ENCODE results near the gene ZBTB25. TPM values are rescaled to one million over a fixed set of nuclear protein-coding genes. Genes with fewer than 3 reads are reported as not detected.
"Not testable (repeated sequence)": the region's sequence is repeated elsewhere in the genome, so short reads cannot be mapped to it uniquely, and the experiment has no call there.

ZBTB25 gene
- total and polyA plus RNA-seq, 2 donors, result 5.9 to 14.5 TPM

DNA sequence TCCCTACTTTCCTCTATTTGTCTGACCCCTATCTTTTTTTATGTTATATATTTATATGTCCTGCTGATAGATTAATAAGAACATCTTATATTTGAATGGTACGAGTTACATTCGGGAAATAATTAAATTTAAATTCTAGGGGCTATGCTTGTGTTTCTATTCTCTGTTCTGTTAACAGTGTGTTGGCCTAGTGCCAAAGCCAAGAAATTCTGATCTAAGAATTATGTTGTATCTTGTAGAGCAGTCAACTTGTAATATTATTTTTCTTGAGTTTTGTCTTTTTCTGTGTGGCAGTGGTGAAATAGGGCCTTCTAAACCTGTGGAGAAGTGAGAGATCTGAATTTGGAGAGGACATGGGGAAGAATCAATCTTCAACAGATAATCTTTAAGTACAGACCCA is 27.9 kb upstream of the ZBTB25 start:
- no peaks in the 10 kb centered on the region for H3K4me1 ChIP-seq (ENCODE audit: insufficient read depth)
- H3K27ac ChIP-seq (ENCODE audit: low read depth), result no peak overlapping the region
- WGBS, result 66% methylated on average over 2 of the region's 2 CpGs
- no peak overlapping the region for H3K4me3 ChIP-seq (ENCODE audit: low read depth, low read length)
- no peak for DNase-seq (ENCODE audit: extremely low spot score)
- peaks cover 1% of the 10 kb centered on the region for H3K36me3 ChIP-seq (ENCODE audit: insufficient read depth)

DNA sequence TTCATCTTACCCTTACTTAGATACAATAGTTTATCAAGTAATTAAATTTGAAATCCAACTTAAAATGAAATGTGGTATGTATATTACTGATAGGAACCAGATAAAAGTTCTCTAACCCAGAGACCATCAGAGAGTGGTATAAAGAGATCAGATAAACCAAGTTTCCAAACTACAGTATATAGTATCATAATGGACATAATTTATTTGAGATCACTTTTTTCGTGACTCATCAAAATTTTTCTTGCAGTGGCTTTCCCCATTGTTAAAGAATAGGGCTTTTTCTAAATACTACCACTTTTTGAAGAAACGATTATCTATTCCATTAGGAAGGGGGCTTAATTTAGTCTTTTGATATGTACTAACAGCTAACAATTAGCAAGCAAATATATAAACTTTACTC is 21.7 kb upstream of the ZBTB25 start:
- H3K4me1 ChIP-seq (ENCODE audit: insufficient read depth), result no peaks in the 10 kb centered on the region
- no peak for DNase-seq (ENCODE audit: extremely low spot score)
- H3K4me3 ChIP-seq (ENCODE audit: low read depth, low read length), result no peak overlapping the region
- WGBS, result 89% methylated on average over 2 of the region's 2 CpGs
- H3K36me3 ChIP-seq (ENCODE audit: insufficient read depth), result peaks cover 1% of the 10 kb centered on the region
- H3K27ac ChIP-seq (ENCODE audit: low read depth), result no peak overlapping the region

DNA sequence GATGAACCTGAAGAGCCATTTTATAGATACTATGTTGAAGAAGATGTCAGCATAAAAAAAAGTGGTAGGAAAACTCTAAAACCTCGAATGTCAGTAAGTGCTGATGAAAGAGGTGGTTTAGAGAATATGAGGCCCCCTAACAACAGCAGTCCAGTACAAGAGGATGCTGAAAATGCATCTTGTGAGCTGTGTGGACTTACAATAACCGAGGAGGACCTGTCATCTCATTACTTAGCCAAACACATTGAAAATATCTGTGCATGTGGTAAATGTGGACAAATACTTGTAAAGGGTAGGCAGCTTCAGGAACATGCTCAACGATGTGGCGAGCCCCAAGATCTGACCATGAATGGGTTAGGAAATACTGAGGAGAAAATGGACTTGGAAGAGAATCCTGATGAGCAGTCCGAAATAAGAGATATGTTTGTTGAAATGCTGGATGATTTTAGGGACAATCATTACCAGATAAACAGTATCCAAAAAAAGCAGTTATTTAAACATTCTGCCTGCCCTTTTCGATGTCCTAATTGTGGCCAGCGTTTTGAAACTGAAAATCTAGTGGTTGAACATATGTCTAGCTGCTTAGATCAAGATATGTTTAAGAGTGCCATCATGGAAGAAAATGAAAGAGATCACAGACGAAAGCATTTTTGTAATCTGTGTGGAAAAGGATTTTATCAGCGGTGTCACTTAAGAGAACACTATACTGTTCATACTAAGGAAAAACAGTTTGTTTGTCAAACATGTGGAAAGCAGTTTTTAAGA is 19.1 kb upstream of the ZBTB25 start:
- Histone ChIP-seq H3K27ac (ENCODE audit: low read depth) (no peak overlapping the region), H3K36me3 (ENCODE audit: insufficient read depth) (no peaks in the 10 kb centered on the region), H3K4me3 (ENCODE audit: low read depth, low read length) (no peak overlapping the region), H3K4me1 (ENCODE audit: insufficient read depth) (no peaks in the 10 kb centered on the region)
- no peak for DNase-seq (ENCODE audit: extremely low spot score)
- WGBS, result 88% methylated on average over 9 of the region's 9 CpGs

DNA sequence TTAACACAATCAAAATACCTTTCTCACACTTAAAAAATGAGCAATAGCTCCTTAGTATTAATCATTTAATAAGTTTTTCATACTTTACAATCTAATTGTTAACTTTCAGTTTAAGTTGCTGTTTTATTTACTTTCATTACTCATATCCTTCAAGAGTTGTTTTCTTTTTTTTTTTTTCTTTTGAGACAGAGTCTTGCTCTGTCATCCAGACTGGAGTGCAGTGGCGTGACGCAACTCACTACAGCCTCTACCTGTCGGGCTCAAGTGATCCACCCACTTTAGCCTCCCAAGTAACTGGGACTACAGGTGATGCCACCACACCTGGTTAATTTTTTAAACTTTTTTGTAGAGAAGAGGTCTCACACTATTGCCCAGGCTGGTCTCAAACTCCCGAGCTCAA is 17.1 kb upstream of the ZBTB25 start:
- DNase-seq (ENCODE audit: extremely low spot score), result no peak
- no peak overlapping the region for H3K4me3 ChIP-seq (ENCODE audit: low read depth, low read length)
- H3K36me3 ChIP-seq (ENCODE audit: insufficient read depth), result no peaks in the 10 kb centered on the region
- WGBS, result 96% methylated on average over 4 of the region's 4 CpGs
- H3K27ac ChIP-seq (ENCODE audit: low read depth), result no peak overlapping the region
- no peaks in the 10 kb centered on the region for H3K4me1 ChIP-seq (ENCODE audit: insufficient read depth)

DNA sequence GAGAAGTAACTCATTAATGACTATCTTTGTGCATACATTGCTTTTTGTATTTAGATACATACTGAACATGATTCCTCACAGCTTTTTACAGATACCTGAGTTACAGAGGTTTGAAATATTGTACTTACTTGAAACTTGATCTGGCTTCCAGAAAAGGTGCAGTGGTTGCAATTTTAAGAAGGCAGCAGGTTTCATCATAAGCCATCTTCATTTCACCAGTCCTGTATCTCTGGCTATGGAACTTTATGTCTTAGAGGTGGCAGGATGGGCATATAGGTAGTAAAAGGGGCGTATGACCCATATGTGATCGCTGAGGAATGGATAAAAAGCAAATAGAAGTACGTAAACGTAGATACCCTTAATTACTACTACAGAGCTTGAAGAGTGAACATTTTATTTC is 14.6 kb upstream of the ZBTB25 start:
- no peak overlapping the region for H3K4me3 ChIP-seq (ENCODE audit: low read depth, low read length)
- no peaks in the 10 kb centered on the region for H3K36me3 ChIP-seq (ENCODE audit: insufficient read depth)
- DNase-seq (ENCODE audit: extremely low spot score), result no peak
- H3K27ac ChIP-seq (ENCODE audit: low read depth), result no peak overlapping the region
- 91% methylated on average over 4 of the region's 4 CpGs for WGBS
- peaks cover 2% of the 10 kb centered on the region for H3K4me1 ChIP-seq (ENCODE audit: insufficient read depth)

DNA sequence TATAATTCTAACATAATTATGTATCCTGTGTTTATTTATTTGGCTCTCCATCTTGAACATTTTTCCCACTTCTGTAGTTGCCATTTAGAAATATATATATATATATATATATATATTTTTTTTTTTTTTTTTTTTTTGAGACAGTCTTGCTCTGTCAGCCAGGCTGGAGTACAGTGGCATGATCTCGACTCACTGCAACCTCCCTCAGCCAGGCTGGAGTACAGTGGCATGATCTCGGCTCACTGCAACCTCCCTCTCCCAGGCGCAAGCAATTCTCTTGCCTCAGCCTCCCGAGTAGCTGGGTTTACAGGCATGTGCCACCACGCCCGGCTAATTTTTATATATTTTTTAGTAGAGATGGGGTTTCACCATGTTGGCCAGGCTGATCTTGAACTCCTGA is 14.0 kb upstream of the ZBTB25 start:
- not testable (repeated sequence) for H3K27ac ChIP-seq (ENCODE audit: low read depth); H3K4me1 ChIP-seq (ENCODE audit: insufficient read depth); DNase-seq (ENCODE audit: extremely low spot score); H3K36me3 ChIP-seq (ENCODE audit: insufficient read depth); H3K4me3 ChIP-seq (ENCODE audit: low read depth, low read length)
- WGBS, result 93% methylated on average over 6 of the region's 6 CpGs

DNA sequence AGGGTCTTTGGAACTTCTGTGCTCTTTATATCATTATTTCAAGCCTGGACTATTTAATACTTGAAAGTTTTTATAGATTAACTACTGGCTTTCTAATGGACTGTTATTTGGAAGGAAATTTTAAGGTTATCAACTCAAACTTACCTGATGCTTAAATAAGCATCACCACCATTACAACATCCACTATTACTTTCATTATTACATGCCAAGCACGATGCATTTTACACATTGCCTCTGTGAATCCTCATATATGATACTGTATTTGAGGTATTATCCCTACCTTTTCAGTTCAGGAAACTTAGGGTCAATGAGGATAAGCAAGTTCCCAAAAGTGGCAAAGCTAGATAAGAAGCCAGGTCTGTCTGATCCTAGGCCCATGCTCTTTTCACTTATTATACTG is 13.3 kb upstream of the ZBTB25 start:
- 87% methylated on average over 1 of the region's 1 CpG for whole genome bisulfite sequencing
- Histone ChIP-seq H3K27ac (ENCODE audit: low read depth) (no peak overlapping the region), H3K4me1 (ENCODE audit: insufficient read depth) (peaks cover 2% of the 10 kb centered on the region), H3K36me3 (ENCODE audit: insufficient read depth) (no peaks in the 10 kb centered on the region), H3K4me3 (ENCODE audit: low read depth, low read length) (no peak overlapping the region)
- DNase-seq (ENCODE audit: extremely low spot score), result no peak

DNA sequence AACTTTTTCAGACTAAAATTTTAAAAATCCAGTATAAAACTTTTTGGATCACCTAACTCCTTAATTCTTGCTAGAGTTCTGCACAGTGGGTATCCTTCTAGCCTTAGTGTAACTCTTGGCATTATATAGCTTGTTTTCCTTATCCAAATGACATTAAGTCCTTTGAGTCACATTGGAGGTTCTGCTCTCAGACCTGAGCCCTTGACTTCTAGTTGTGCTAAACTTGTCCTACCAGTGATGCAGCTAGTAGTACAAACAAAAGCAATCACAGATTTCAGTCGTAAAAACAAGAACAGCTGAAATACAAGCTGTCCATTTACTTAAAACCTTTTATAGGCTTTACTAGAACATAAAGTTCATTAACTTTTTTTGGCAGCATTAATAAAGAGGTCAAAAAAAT is 11.4 kb upstream of the ZBTB25 start:
- peaks cover 2% of the 10 kb centered on the region for H3K4me1 ChIP-seq (ENCODE audit: insufficient read depth)
- H3K36me3 ChIP-seq (ENCODE audit: insufficient read depth), result no peaks in the 10 kb centered on the region
- no peak for DNase-seq (ENCODE audit: extremely low spot score)
- WGBS, result 40% methylated on average over 1 of the region's 1 CpG
- no peak overlapping the region for H3K27ac ChIP-seq (ENCODE audit: low read depth)
- no peak overlapping the region for H3K4me3 ChIP-seq (ENCODE audit: low read depth, low read length)

DNA sequence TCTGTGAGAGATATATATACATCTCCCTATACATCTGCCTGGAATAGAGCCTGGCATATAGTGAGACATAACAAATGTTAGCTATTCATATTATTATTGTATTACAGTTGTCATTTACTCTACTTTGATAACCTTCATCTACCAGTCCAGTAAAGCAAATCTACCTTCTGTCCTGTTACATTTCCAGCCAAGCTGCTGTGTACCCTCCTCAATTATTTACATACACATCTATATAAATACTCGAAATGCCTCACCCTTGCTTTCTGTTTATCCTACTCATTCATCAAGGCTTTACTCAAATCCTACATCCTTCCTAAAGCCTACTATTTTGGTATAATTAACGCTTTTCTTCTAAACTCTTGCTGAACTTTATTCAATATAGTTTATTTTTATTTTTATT is 9.6 kb upstream of the ZBTB25 start:
- no peaks in the 10 kb centered on the region for H3K36me3 ChIP-seq (ENCODE audit: insufficient read depth)
- 73% methylated on average over 2 of the region's 2 CpGs for WGBS
- H3K4me3 ChIP-seq (ENCODE audit: low read depth, low read length), result no peak overlapping the region
- no peak for DNase-seq (ENCODE audit: extremely low spot score)
- no peak overlapping the region for H3K27ac ChIP-seq (ENCODE audit: low read depth)
- peaks cover 2% of the 10 kb centered on the region for H3K4me1 ChIP-seq (ENCODE audit: insufficient read depth)

DNA sequence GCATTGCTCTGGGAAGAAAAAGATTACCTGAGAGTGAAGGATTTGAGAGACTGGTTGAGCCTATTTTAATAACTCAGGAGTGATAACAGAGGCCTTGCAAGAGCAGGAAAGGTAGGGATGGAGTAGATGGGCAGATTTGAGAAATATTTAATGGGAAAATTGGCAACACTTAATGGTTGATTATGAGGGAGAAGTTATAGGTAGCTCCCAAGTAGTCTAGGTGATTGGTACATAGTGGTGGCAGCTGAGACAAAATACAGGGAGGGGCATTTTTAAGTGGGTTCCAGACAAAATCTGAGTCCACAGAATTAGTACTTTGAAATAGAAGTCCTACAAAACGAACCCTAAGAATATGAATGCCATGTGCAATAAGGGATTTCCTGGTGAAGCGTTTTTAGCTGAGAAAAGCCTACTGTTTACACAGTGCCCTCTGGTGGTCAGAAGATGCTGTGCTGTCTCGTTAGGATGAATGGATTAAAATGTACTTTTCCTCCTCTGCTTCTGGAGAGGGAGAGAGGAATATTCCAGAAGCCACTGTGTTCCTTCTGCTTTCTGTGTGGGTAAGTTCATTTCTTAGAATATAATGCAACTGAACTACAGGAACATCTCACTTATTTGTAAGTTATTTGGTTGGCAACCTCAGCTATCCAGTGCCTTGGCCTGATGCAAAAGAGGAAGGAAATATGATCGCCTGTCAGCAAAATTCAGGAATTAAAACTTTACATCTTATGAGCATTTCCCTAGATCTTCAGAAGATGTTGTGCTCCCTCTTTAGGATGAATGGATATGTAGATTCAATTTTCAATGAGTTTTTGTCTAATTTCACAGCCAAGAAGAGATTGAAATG is 7.4 kb upstream of the ZBTB25 start:
- Histone ChIP-seq H3K4me3 (ENCODE audit: low read depth, low read length) (no peak overlapping the region), H3K36me3 (ENCODE audit: insufficient read depth) (no peaks in the 10 kb centered on the region), H3K27ac (ENCODE audit: low read depth) (no peak overlapping the region), H3K4me1 (ENCODE audit: insufficient read depth) (peaks cover 5% of the 10 kb centered on the region)
- DNase-seq (ENCODE audit: extremely low spot score), result no peak
- WGBS, result 23% methylated on average over 4 of the region's 4 CpGs

DNA sequence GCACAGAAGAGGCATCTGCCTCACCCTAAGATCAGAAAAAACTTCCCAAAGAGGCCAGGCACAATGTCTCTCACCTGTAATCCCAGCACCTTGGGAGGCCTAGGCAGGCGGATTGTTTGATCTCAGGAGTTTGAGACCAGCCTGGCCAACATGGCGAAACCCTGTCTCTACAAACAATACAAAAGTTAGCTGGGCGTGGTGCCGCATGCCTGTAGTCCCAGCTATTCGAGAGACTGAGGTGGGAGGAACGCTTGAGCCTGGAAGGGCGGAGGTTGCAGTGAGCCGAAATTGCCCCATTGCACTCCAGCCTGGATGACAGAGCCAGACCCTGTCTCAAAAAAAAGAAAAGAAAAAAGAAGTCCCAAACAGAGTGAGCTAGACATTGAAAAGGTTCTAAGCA is 5.4 kb upstream of the ZBTB25 start:
- Histone ChIP-seq H3K4me1 (ENCODE audit: insufficient read depth) (peaks cover 2% of the 10 kb centered on the region), H3K36me3 (ENCODE audit: insufficient read depth) (no peaks in the 10 kb centered on the region), H3K27ac (ENCODE audit: low read depth) (no peak overlapping the region), H3K4me3 (ENCODE audit: low read depth, low read length) (no peak overlapping the region)
- 89% methylated on average over 8 of the region's 8 CpGs for WGBS
- no peak for DNase-seq (ENCODE audit: extremely low spot score)

DNA sequence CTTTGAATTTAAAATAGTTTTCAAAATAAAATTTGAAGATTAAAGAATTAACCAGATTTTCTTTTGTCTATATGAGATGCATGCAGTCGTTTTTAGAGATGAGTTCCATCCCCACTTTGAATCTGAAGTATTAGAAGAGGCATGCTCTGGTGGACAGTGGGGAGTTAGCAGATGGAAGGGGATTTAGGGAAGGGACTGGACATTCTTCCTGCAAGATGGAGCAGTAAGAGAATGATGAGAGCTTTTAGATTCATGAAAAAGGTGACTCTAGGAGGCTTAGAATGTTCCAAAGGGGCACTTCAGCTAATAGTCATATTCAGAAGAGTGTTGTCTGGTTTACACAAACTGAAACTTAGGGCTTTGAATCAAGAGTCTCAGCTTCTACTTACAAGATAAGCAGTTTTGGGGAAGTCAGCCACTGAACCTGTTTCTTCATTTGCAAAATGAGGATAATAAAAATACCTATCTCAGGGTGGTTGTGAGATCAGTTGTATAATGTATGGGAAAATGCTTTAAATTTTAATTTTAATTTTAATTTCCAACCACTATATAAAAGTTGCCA is 4.7 kb upstream of the ZBTB25 start:
- no peak for DNase-seq (ENCODE audit: extremely low spot score)
- Histone ChIP-seq H3K4me3 (ENCODE audit: low read depth, low read length) (no peak overlapping the region), H3K27ac (ENCODE audit: low read depth) (no peak overlapping the region), H3K36me3 (ENCODE audit: insufficient read depth) (no peaks in the 10 kb centered on the region), H3K4me1 (ENCODE audit: insufficient read depth) (peaks cover 2% of the 10 kb centered on the region)
- WGBS, result 43% methylated on average over 1 of the region's 1 CpG

DNA sequence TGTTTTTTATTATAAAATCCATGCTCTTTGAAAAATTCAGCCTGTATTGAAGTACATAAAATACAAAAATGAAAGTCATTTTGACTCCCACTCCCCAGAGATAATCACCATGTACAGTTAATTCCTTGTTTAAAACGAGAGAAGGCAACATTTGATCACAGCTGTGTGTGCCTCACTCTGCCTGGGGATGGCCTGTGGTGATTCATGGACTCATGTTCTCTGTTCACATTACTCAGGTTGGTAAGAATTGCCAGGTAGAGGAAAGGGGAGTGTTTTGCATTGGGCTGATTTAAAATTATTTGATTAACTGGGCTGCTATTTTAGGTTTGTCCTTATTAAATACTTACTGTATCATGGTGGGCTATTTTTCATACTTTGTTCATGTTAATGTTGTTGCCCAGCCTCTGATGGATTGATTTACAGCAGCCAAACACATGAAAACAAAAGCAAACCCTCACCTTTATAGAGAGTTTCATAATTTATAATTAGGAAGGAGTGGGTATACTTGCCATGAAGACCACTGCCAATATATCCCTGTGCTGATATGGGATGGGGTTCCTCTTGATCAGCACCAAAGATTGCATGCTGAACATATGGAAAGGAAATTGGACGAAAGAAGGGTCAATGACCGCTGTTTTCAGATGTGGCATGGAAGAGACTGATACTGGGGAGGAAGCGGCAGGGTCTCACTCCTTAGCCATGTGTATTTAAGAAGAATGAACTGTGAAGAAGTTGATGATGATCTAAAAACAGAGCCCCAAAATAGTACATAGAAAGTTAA is 3.9 kb upstream of the ZBTB25 start:
- Histone ChIP-seq H3K36me3 (ENCODE audit: insufficient read depth) (no peaks in the 10 kb centered on the region), H3K4me1 (ENCODE audit: insufficient read depth) (peaks cover 2% of the 10 kb centered on the region), H3K27ac (ENCODE audit: low read depth) (no peak overlapping the region), H3K4me3 (ENCODE audit: low read depth, low read length) (no peak overlapping the region)
- DNase-seq (ENCODE audit: extremely low spot score), result no peak
- WGBS, result 72% methylated on average over 4 of the region's 4 CpGs

All from urinary bladder (tissue), 4 donors.